Amniotic stem cell (primary cell): Measurements from ENCODE around the gene USP46.

Experiments used
- DNase-seq: peaks from one replicate; lab custom pipeline; 2025; lab: John Stamatoyannopoulos, UW

The USP46 gene, protein sequence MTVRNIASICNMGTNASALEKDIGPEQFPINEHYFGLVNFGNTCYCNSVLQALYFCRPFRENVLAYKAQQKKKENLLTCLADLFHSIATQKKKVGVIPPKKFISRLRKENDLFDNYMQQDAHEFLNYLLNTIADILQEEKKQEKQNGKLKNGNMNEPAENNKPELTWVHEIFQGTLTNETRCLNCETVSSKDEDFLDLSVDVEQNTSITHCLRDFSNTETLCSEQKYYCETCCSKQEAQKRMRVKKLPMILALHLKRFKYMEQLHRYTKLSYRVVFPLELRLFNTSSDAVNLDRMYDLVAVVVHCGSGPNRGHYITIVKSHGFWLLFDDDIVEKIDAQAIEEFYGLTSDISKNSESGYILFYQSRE

DNA sequence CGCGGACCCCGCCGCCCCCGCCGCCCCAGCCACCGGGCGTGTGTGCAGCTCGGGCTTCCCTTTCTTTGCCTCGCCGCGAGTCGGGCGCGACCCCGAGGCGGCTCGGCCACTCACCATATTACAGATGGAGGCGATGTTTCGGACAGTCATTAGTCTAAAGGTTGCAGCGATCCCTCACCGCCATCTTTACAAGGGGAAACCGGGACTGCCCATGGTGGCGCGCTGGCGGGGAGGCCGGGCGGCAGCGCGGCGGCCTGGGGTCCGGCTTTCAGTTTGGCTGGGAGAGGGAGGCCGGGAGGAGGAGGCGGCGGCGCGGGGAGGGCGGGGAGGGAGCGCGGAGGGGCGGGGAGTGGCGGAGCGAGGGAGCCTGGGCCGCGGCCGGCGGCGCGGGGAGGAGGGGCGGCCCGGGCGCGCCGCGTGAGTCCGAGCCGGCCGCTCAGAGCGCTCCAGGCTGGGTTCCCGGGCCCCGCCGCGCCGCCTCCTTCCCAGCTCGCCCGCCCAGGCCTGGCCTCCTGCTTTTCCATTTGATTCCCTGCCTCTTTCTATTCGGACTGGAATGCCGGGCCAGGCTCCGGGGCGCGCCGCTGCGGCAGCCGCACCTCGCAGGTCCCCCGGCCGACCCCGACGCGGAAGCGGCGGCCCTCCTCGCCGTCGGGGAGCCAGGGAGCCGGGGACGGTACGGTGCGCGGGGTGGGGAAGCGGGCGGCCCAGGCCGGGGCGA is at the start of gene USP46:
USP46 (minus strand) TSS at position 301 of the 721 bp plus-strand sequence; CDS start at position 150, 151 bp downstream.
- peak; percentile 70 for DNase-seq

DNA sequence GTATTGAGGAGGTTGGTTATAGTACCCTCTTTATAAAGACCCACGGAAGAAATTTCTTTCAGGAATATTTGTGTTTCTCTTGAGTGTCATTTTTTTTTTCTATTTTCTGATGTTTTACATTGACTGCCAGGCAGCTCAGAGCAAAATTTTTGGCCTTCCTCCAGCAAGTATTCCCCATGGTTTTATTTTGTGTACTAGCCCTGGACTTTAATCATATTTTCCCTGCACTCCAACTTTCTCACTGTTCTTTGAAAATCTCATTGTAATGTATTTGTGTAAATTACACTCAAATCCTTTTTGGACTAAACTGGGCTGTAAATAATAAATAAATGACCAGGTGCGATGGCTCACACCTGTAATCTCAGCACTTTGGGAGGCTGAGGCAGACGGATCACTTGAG is 45.6 kb upstream of the USP46 start:
- DNase-seq, result no peak

DNA sequence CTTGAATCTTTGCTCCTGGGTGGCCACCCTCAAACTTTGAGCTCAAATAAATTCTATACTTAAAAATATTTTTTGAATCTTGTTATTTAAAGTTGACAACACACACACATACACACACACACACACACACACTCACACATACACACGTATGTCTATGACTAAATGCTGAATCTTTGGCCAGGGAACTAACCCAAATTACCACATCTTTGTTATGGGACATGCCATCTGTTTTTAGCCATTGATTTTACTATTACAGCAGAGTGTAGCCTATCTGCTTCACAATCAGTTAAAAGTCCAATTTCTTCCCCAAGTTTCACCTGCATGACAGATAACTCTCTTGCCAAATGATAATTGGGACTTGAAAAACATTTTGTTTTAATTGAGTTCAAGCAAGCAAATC is 45.0 kb upstream of the USP46 start:
- no peak for DNase-seq

DNA sequence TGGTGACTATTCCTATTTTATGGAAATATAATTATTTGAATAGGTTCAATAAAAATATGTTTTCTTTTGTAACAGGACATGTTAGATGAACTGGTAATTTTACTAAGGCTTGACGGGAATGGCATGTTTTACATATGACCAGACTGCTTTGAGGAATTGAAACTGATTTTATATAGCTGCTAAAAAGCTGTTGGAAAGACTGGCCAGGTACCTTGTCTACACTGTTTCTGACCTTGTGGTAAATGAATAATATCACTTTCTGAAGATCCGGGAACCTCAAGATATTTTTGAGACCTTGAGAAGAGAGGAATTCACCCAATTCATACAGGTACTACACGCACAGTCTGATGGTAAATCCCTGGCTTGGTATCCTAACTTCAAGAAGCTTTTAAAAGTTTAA is 42.1 kb upstream of the USP46 start:
- DNase-seq, result no peak

DNA sequence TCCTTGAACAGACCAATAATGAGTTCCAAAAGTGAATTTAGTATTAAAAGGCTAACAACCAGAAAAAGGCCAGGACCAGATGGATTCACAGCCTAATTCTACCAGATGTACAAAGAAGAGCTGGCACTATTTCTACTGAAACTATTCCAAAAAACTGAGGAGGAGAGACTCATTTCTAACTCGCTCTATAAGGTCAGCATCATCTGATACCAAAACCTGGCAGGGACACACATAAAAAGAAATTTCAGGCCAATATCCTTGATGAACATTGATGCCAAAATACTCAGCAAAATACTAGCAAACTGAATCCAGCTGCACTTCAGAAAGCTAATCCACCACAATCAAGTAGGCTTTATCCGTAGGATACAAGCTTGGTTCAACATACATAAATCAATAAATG is 35.8 kb upstream of the USP46 start:
- no peak for DNase-seq

DNA sequence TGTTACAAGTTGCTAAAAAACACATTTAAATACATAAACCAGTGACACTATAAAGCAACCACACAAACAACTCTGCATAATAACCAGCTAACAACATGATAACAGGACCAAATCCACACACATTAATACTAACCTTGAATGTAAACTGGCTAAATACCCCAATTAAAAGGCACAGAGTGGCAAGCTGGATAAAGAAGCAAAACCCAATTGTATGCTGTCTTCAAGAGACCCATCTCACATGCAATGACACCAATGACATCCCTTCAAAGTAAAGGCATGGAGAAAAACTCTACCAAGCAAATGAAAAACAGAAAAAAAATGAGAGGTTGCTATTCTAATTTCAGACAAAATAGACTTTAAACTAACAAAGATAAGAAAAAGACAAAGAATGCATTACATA is 34.4 kb upstream of the USP46 start:
- no peak for DNase-seq

DNA sequence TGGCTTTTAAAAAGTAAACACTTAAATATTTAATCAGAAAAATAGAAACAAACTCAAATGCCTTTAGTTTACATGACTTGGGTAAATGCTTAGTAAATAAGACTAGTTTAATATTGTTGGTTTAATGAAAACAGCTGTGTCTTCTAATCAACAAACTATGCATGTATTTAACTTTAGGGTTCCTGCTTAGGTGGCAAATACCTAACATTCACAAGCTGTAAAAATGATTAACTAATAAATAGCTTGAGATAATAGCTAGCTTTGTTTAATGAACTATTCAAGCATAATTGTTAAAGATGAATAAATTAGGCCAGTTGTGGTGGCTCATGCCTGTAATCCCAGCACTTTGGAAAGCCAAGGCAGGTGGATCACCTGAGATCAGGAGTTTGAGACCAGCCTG is 30.0 kb upstream of the USP46 start:
- DNase-seq, result no peak

DNA sequence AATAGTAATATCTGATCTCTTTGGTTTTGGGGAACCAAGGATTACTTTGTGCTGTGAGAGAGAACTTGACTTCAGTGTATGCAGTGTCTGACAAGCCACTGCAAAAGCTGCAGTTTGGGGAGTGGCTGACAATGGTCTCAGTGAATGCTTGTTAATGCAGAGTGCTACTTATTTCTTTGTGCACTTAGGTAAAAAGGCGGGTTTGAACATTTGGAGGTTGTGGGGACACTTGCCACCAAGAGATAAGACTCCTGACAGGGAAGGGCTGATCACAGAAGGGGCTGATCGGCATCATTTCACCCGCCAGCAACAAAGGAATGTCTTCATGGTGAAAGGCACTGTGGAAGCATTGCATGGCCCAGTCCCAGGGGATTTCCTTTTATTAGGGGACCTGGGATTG is 28.6 kb upstream of the USP46 start:
- no peak for DNase-seq

DNA sequence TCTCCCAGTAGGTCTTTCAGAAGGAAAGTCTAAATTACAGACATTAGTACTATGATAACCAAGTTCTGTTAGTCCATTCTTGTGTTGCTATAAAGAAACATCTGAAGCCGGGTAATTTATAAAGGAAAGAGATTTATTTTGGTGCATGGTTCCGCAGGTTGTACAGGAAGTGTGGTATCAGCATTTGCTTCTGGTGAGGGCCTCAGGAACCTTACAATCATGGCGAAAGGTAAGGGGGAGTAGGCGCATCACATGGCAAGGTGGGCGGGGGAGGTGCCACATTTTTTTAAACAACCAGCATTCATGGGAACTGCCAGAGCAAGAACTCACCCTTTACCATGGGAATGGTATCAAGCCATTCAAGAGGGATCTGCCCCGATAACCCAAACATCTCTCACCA is 26.2 kb upstream of the USP46 start:
- no peak for DNase-seq

DNA sequence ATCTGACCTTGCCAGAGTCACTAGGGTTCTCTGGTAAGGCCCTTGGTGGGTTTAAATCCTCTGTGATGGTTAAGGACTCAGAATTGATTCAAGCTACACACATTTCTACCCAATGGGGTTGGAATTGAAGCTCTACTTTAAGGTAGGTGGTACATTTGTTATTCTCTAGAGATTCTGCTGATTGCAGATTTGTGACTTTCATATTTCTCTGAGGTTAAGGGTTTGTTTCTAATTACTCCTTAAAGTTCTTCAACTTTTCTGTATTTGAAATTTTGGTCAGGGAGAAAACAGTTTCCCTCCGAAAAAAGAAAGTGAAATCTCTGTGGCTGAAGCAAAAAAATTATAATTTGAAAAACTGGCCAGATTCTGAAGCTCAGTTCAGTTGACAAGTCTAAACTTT is 25.8 kb upstream of the USP46 start:
- DNase-seq, result no peak

DNA sequence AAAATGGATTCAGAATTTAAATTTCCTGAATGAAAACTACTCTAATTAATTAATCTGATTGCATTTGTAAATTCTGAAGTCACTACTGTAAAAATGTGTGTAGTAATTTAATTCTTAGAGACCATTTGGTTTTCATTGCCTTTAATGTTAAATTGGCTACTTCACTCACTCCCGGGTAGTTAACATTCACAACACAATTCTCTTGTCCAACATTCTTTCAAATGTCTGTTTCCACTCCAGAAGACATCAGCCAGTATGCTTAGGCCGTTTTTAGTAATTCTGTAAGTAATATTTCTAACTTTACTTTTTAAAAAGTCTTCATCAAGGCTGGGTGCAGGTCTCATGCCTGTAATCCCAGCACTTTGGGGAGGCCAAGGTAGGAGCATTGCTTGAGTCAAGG is 21.3 kb upstream of the USP46 start:
- DNase-seq, result no peak

DNA sequence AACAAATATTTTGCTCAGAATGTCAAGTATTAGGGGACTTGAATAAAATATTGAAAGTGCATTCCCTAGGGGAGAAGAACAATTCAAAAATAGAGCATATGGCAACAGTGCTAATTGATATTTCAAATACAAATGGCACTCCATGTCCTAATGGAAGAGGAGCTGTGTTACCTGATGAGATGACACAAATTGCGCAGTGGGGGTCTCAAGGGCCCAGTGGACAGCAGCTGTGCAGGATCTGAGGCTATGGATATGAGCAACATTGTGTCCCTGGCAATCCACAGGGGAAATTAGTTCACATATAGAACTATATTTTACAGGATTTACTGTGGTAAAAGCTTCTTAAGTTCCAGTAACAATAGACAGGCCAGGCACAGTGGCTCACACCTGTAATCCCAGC is 17.4 kb upstream of the USP46 start:
- no peak for DNase-seq

DNA sequence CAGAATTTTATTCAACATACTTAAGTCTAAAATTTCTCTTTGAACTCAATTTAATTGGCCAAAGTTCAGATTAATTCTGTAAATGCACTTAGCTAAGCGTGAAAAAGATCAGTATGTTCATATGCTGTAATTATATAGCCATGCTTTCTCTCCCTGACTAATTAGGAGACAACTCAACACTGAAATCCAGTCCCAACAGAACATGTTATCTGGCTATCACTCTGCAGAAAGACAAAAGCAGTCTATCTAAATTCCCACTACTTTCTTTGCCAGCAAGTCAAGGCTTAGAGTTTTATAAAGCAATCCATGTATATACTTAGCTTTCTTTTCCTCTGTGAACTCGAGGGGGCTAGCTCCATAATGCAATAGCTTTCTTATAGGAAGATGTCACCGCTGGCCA is 16.0 kb upstream of the USP46 start:
- DNase-seq, result no peak

DNA sequence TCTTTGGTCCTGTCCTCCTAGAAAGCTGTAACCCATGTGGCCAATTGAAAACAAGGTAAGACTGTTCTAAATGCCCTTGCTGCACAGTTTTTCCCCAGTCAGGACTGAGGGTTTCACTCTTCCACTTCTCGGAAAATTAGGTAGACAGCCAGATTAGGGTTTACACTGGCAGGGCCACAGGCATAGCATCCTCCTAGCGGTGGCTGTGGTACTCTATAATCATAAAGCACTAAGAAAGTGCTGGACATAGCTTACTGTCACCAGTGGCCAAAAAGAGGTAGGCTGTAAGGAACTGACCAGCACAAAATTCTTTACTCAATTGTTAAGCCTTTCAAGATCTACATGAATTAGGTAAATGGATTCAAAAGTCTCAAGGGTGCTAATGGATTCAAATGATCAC is 11.6 kb upstream of the USP46 start:
- no peak for DNase-seq

DNA sequence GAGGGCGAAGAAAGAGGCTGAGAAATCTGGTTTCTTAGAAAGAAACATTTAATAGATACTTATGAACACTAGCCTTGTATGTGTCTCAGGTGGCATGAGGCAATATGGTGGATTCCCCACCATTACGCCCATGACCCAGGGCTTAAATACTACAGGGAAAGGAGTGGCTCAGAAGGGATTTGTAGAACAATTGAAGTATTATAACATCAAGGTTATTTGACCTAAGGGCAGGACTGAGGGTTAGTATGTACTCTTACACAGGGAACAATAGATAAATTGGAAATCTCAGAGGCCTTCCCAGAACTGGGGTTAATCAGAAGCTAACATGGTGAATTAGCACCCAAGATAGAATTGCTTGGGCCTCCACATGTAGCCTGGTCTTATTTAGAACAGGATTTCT is 11.0 kb upstream of the USP46 start:
- no peak for DNase-seq

DNA sequence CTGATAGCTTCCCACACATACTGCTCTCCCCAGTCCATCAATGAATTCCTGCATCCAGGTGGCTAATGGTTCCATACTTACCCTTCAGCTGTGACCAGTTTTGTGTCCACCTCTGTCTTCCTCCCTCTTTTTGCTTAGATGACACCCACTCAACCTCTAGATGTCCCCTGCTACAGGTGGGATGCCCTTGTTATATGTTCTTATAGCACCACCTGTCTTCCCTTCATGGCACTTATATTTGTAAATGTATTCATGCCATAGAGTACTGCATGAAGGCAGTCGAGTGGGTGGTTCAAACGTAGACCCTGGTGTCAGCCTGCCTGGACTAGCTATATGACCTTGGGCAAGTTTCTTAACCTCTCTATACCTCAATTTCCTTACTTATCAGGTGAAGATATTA is 6.5 kb upstream of the USP46 start:
- no peak for DNase-seq

DNA sequence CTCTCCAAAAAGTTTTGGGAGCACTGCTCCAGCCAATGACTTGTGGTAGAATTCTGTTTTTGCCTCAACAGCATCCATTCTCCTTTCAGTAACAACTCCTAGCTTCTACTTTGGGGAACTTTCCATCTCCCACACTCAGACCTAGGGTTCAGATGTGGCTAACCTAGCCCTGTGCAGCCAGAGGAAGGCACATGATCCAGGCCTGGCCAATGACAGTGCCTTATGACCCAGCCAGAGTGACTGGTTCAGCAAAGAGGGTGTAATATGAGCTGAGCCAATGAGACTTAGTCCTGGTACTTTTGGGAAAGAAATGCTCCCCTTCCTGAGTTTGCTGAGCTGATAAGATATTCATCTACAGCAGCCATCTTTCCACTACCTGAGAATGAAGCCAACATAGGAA is 5.4 kb upstream of the USP46 start:
- no peak for DNase-seq

DNA sequence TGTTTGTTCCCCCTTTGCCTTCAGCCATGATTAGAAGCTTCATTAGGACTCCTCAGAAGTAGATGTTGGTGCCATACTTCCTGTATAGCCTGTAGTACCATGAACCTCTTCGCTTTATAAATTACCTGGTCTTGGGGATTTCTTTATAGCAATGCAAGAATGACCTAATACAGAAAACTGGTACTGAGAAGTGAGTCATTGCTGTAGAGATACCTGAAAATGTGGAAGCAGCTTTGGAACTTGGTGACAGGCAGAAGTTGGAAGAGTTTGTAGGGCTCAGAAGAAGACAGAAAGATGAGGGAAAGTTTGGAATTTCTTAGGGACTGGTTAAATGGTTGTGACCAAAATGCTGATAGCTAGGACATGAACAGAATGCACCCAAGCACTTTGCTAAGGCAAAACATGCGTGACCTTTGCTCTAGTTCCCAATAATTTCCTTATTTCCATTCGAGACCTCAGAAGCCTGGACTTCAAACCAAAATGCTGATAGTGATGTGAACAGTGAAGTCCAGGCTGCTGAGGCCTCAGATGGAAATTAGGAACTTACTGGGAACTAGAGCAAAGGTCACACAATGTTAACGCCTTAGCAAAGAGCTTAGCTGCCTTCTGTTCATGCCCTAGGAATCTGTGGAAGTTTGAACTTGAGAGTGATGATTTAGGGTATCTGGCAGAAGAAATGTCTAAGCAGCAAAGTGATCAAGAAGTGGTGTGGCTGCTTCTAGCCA is 3.0 kb upstream of the USP46 start:
- DNase-seq, result no peak

DNA sequence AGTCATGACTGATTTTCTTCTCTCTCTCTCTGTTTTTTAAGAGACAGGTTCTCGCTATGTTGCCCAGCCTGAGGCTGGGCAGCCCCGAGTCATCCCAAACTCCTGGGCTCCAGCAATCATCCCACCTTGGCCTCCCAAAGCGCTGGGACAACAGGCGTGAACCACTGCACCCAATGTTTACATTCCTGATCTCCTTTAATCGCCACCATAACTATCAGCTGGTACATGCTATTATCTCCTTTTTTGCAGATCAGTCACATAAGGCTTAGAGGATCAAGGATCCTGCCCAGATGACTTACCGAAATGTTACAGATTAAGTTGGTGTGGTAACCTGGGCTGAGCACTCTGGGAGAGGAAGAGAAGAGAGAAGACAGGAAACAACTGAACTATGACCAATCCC is 1.5 kb upstream of the USP46 start:
- DNase-seq, result no peak

DNA sequence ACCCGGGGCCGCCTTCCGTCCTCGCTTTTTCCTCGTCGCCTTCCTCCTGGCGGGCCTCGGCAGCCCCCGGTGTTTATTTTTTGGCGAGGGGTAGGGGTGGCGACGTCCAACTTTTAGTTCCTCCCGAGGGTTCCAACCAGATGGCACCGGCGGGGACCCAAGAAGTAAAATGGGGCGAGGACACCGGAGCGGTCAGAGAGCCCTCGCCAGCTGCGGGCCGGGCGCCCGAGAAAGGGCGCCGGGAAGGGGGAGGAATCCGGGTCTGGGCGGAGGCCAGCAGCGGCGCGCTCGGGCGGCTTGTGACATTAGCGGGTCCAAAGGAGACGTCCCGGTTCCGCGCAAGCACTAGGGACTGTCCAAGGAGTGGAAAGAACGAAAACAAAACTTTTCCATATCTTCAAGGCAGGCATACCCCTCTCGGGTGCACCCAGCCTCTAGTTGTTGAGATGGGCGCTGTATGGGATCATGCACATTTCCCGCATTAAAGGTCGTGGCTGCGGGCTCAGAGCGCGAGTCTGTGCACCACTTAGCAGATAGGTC is 691 bp upstream of the USP46 start:
- no peak for DNase-seq

DNA sequence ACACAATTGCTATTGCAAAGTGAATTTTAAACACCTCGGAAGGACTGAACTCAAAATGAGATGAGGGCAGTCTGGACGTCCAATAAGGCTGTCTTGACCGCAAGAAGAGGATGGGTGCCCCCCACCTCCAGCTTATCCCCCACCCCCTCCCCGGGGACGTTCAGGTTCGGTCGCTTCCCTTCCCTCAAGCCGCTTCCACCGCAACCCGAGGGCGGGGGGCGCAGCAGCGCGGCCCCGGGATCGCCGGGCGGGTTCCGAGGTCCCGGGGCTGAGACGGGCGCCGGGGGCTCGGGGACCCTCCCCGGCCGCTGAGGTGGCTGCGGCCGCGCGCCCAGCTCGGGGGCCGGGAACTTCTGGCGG is 480 bp downstream of the USP46 start:
- DNase-seq, result no peak

DNA sequence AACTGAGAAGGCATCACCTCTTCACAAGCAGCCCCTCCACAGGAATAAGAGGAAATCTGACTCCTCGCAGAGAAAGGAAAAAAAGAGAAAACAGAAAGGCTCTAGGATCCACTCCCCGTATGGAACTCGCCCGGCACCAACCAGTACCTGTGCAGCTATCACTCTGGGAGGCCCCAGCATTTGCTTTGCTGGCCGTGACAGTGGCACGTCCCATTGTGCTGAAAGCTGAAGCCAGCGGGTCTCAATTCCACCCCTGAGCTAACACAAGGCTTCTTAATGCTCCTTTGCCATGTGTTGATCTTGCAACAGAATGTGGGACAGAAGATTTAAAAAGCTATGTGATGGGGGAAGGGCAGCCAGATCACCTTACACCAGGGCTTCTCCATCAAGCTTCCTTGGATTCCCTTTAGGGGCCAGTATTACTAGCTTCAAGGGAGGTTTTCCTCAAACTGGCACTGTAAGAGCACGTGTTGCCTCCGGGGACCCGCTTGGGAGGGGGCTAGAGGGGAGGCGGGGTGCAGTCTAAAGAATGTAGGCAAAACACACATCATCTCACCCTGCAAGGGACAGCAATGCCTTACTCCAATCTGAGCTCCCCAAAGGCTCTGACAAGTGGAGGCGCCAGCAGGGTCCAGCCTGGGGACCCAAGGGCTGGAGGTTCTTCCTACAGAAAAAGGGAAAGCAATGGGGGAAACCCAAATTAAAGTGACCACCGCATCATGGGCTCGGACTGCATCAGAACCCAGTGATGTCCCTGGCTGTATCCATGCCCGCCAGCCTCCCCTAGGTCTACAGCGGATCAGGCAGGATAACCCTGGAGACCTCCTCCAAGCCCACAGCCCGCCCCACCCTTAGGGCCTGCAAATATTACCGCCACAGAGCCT is 1.2 kb downstream of the USP46 start:
- DNase-seq, result no peak
